SW480 (cell line): Measurements from ENCODE around the gene MVB12B.
"Not testable (repeated sequence)": the region's sequence is repeated elsewhere in the genome, so short reads cannot be mapped to it uniquely, and the experiment has no call there.

Experiments
- DNase-seq: peaks from one replicate; pipeline ENCODE4 v3.0.0-alpha.2; 2016; ENCODE audit warnings: low spot score

Gene MVB12B

DNA sequence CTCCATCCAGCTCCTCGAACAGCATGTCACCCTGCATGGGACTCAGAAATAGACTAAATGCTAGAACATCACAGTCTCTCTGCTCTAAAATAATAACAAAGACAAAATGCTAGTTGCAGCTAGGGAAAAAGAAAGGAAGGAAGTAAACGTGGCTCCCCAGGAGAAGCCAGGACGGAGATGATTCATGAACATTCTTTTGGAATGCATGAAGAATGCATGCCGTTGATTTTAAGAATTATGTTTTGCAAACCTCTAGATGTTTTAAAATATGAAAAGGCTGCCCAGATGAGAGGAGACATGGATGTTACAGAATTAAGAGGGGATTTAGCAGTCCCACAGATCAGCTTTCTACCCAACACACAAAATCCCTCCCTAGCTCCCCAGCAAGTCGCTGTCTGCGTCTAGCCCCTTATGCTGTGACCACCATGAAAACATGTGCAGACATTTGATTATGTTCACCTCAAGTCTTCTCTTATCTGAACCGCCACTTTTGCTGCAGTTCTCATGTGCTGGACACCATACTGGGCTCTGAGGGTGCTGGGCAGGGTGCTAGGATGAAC is 147.7 kb downstream of the MVB12B start:
- DNase-seq, result no peak

- DNase-seq, result no peak
Measured at GRCh38 chr9:126474786-126475485, 148.3 kb downstream of the MVB12B start.

GRCh38 chr9:126475933-126476555 is 149.4 kb downstream of the MVB12B start:
- DNase-seq, result no peak

GRCh38 chr9:126477432-126477831 is 150.8 kb downstream of the MVB12B start:
- DNase-seq, result not testable (repeated sequence)

GRCh38 chr9:126478216-126478981 is 151.8 kb downstream of the MVB12B start:
- DNase-seq, result no peak

DNA sequence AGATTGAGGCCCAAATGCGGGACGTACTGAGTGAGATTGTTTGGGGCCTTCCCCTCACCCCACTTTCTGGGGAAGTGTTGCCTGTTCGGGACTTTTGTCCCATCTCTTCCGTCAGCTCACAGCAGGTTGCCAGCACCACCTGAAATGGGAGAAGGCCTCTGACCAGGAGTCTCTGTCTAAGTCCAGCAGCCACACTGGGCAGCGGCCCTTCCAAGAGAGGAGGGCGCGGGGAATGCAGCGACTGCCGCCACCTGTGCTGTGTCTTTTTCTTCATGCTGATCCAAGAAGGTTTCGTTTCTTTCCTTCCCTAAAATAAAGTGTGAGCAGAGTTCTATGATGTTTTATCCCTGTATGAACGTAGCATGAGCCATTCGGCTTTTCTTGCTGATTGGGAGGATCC is 152.9 kb downstream of the MVB12B start:
- no peak for DNase-seq

DNA sequence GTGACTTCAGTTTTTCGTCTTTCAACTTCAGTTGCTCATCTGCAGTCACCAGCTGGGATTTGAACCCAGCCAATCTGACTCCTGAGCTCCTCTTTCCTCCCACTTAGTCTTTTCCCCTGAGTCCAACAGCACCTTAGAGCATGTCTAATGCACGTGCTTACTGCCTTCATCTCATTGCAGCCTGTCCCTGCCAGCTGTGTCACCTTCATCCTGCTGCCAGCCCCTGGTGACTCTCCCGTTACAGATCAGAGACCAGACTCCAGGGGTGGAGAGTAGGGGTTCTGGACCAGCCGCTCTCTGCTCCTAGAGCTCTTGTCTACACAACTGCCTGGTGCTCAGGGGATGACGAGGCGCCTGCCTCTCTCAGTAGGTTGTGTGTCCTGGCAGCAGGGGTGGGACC is 154.2 kb downstream of the MVB12B start:
- DNase-seq, result no peak

DNA sequence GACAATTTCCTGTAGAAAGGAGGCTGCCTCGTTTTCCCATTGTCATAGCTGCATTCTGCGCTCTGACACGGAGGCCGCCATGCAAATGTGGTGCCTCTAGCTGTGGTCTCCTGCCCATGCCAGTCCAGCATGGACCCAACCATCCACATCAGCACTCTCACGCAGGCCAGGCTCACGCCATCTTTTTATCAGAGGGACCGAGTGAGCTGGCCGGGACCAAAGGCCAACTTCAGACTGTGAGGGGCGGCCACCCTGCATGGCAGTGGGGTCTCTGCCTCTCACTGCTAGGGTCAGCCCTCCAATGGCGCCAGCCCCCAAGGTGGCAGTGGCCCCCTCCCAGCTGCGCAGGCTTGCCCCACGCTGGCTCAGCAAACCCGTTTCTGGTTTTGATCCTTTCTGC is 155.2 kb downstream of the MVB12B start:
- DNase-seq, result no peak

DNA sequence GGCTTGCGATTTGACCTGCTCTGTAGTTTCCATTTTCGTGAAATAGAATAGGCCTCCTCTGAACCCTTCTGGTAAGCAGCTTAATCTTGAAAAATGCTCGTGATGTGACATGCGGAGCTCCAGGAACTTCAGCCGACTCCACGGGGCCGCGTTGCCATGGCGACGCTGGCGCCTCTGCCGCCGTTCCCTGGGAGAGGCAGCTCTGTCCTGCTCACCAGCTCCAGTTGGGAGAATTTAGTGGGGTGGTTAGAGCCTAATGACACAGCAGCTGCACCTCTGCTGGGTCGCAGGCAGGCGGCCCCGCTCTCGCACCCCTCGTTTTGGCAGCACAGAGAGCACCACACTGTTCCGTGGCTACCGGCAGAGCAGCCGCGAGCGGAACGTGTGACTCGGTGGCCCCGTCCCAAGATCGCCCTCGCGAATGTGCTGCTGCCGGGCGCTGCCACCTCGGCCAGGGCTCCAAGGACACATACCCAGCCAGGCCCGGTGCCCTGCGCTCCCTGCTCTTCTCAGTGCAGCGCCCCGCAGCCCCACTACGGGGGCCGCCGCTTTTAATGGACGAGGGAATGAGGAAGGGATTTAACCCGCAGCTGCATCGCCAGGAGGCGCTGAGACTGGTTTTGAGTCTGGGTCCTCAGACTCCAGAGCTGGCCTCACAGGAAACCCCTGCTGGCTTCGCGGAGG is 155.9 kb downstream of the MVB12B start:
- DNase-seq, result no peak

DNA sequence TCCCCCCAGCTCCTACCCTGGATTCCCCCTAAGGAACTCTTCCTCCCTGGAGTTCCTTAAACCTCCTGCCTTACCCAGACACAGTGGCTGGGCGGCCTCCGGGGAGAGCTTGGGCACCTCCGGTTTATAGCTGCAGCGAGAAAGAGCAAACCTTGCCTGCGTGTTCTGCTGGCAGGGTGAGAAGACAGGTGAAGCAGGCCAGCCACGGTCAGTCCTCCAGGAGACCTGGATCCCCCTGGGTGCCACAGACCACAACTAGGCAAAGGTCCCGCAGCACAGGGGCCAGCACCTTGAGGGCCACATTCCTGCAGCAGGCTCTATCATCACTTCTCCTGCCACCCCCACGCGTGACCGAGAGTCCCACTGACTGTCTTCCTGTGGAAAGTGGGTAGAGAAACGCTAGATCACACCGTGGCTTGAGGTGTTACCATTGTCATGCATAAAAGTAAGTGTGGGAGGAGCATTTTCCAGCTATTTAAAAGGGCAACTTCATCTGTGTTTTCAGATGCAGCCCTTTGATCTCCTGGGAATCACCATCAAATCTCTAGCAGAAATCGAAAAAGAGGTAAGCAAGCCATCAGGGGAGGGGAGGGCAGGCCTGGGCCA is 156.9 kb downstream of the MVB12B start:
- DNase-seq, result no peak

GRCh38 chr9:126485662-126486061 is 159.0 kb downstream of the MVB12B start:
- DNase-seq, result no peak

DNA sequence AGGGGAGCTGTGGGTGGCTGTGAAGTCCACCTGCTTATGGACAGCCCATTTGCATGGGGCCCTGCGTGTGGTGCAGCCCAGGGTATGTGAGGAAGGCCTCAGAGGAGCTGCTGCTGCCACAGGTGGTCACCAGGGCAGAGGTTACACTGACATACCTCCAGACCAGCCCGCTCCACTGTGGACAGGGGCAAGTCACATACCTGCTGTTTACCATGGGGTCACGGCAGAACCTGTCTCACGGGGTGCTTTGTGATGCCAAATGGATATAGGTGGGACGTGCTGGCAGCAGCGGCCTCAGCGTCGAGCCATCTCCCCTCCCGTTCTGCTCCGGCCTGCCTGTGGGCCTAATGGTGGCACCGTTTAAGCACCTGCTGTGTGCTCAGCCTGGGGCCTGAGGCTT is 159.6 kb downstream of the MVB12B start:
- no peak for DNase-seq

GRCh38 chr9:126487856-126488255 is 161.2 kb downstream of the MVB12B start:
- no peak for DNase-seq

DNA sequence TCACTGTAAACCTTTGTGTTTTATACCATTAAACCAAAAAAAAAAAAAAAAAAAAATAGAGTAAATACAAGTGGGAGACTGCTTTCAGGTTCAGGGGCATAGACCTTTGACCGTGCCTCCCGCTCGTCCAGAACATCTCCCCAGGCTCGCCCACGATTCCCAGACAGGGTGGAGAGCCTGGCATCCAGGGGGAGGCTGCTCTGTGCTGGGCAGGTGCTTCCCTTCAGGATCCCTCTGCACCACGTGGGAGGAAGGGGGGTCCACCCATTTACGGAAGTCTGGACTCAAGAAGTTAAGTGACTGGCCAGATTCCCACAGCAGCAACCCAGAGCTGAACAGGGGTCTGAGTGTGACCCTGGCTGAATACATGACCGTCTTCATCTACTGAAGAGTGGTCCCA is 161.7 kb downstream of the MVB12B start:
- no peak for DNase-seq

GRCh38 chr9:126488881-126489404 is 162.3 kb downstream of the MVB12B start:
- DNase-seq, result no peak

GRCh38 chr9:126489581-126490213 is 163.1 kb downstream of the MVB12B start:
- no peak for DNase-seq

GRCh38 chr9:126490214-126490631 is 163.6 kb downstream of the MVB12B start:
- DNase-seq, result no peak

DNA sequence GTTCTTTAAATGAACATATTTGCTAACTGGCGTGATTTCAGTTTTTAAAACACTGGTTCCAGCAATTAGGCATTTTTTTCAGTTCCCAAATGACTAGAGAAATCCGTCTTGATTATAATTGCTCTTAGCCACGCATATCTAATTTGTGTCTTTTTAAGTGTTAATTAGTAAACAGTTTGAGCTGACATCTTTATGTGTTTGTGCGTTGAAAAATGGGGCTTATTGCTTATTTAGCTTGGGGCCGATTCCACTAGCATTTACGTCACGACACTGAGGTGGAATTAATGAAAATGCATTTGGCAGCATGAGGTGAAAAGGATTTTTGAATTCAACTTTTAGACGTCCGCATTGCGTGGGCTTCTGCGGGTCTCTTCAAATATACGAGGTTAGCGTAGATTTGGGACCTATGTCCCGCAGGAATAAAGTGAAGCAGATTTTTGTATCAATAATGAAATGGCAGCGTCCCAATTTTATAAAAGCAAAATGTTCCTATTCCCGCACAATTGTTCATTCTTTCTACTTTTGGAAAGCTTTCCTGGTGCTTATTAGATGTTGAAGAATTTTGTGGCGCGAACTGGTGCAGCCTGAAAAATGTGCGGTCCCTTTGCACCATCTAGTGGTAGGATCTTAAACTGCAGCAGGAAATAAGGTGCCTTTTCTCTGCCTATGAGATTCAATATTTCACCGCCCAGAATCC is 164.4 kb downstream of the MVB12B start:
- peak; percentile 46 for DNase-seq

GRCh38 chr9:126491568-126491879 is 164.9 kb downstream of the MVB12B start:
- no peak for DNase-seq

DNA sequence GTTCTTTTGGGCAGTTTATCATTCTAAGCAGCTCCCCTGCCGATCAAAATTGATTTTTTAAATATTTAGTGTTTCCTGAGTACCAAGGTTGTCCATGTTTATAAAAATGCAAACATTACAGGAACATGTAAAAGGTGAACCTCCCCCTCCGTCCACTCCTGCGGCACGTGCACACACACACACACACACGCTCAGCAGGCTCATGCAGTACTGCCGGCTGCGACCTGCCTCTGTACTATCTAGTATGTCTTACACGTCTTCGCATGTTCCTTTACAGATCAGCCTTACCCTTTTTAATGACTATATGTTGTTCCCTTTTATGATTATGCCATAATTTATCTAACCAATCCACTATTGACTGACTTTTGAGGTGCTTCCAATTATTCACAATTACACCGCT is 165.3 kb downstream of the MVB12B start:
- DNase-seq, result no peak

GRCh38 chr9:126494264-126494663 is 167.6 kb downstream of the MVB12B start:
- DNase-seq, result no peak
